Fibroblast of lung (primary cell): ENCODE data around the gene PAK3. TPM values are rescaled to one million over a fixed set of nuclear protein-coding genes. Genes with fewer than 3 reads are reported as not detected.

Experiments
- DNase-seq, 2 donors: peaks; one replicate each; pipeline versions ENCODE4 v3.0.0 to v3.0.0-alpha.2; 2010; ENCODE audit warnings: low read depth in 2 of 2
- H2AFZ ChIP-seq: 2 replicates; pipeline ENCODE4 v1.5.1; 2012; ENCODE audit warnings: low read length, control low read depth, inconsistent platforms
- H3K27ac ChIP-seq: 2 replicates; pipeline ENCODE4 v1.5.1; 2011; ENCODE audit warnings: low read length, control low read depth; ENCODE audit not compliant: insufficient read depth
- H3K27me3 ChIP-seq: 2 replicates; pipeline ENCODE4 v1.5.1; 2011; ENCODE audit warnings: mild to moderate bottlenecking, low read length; ENCODE audit not compliant: control insufficient read depth, insufficient read depth
- H3K36me3 ChIP-seq: 2 replicates; pipeline ENCODE4 v1.5.1; 2011; ENCODE audit warnings: low read length; ENCODE audit not compliant: control insufficient read depth, insufficient read depth
- H3K4me1 ChIP-seq: 2 replicates; pipeline ENCODE4 v1.5.1; 2011; ENCODE audit warnings: low read length; ENCODE audit not compliant: control insufficient read depth, insufficient read depth; ENCODE audit errors: extremely low read depth
- H3K4me2 ChIP-seq: 2 replicates; pipeline ENCODE4 v1.5.1; 2011; ENCODE audit warnings: low read length, control low read depth; ENCODE audit not compliant: insufficient read depth; ENCODE audit errors: extremely low read depth
- H3K4me3 ChIP-seq, 4 experiments: fragments of 200-600 bp in 1 of 4; sonication (generic) in 1 of 4; replicated peaks in 1 of 4; 2 replicates each; pipeline ENCODE4 v1.5.1; 2011 to 2016; ENCODE audit warnings: low read length in 4 of 4, low read depth in 3 of 4, mild to moderate bottlenecking in 3 of 4, control low read depth in 2 of 4, inconsistent platforms in 1 of 4, mixed read lengths in 1 of 4; ENCODE audit not compliant: insufficient read depth in 1 of 4; ENCODE audit errors: control extremely low read depth in 1 of 4
- H3K79me2 ChIP-seq: 2 replicates; pipeline ENCODE4 v1.5.1; 2012; ENCODE audit warnings: mild to moderate bottlenecking, low read length, inconsistent platforms; ENCODE audit not compliant: control insufficient read depth, insufficient read depth
- H3K9ac ChIP-seq: 2 replicates; pipeline ENCODE4 v1.5.1; 2011; ENCODE audit warnings: mild to moderate bottlenecking, low read length, control low read depth; ENCODE audit not compliant: insufficient read depth
- H3K9me3 ChIP-seq: 2 replicates; pipeline ENCODE4 v1.5.1; 2012; ENCODE audit warnings: low read depth, low read length; ENCODE audit not compliant: control insufficient read depth, insufficient read depth
- H4K20me1 ChIP-seq: 2 replicates; pipeline ENCODE4 v1.5.1; 2011; ENCODE audit warnings: low read length; ENCODE audit not compliant: control insufficient read depth, insufficient read depth; ENCODE audit errors: extremely low read depth
- EZH2 ChIP-seq: IDR thresholded peaks from 2 replicates; pipeline ENCODE4 v1.5.1; 2012; ENCODE audit warnings: low read length, control low read depth, mild to moderate bottlenecking; ENCODE audit errors: missing control alignments
- polyA minus RNA-seq: library from RNA; depleted of rRNA, polyadenylated mRNA; stranded (reverse); fragments of >200 nt; gene quantifications from 2 replicates; pipeline ENCODE4 v1.2.3, GENCODE V29; 2011; ENCODE audit warnings: low replicate concordance
- polyA plus RNA-seq, 2 donors: library from polyadenylated mRNA; depleted of rRNA in 1 of 2; stranded (reverse) in 1 of 2; unstranded in 1 of 2; fragments of >200 nt; gene quantifications; 2 replicates each; pipeline ENCODE4 v1.2.1, GENCODE V29; 2011 to 2012; ENCODE audit warnings: missing spikeins in 1 of 2
- total RNA-seq: library from RNA; depleted of rRNA; stranded (reverse); fragments of >200 nt; gene quantifications from 2 replicates; pipeline ENCODE4 v1.2.1, GENCODE V29; 2014
- TF ChIP-seq, protein P1 (sequence below), 2 donors: IDR thresholded peaks in 1 of 2; conservative IDR thresholded peaks in 1 of 2; 1 replicate in 1 of 2; 2 replicates in 1 of 2; pipeline ENCODE4 v1.5.1; 2011 to 2012; ENCODE audit warnings: low read length in 2 of 2, control low read depth in 1 of 2, inconsistent platforms in 1 of 2, low read depth in 1 of 2, mild to moderate bottlenecking in 1 of 2

Gene PAK3
- total RNA-seq (1.3 and 2.0 TPM in 2 replicates), polyA plus RNA-seq (0.19 and 1.2 TPM in 2 replicates), polyA minus RNA-seq (0.56 and 1.3 TPM in 2 replicates)
- 0.09 and 1.1 TPM in 2 replicates for polyA plus RNA-seq (2012)

GRCh38 chrX:111095974-111096895 lies at the start of gene PAK3:
PAK3 (plus strand) TSS chrX:111096191; CDS start chrX:111123104, 26,913 bp downstream.
- Histone ChIP-seq H3K9ac (peak within 1 kb of the TSS; percentile 46), H3K27ac (peak within 1 kb of the TSS; percentile 43), H3K79me2 (no peaks in the 10 kb centered on the region), H4K20me1 (no peaks in the 10 kb centered on the region), H2AFZ (peak within 1 kb of the TSS; percentile 53), H3K4me3 (peak within 1 kb of the TSS; percentile 50 to 67 (median 58)), H3K27me3 (no peaks in the 10 kb centered on the region), H3K9me3 (no peaks in the 10 kb centered on the region), H3K36me3 (no peaks in the 10 kb centered on the region), H3K4me2 (peak within 1 kb of the TSS; percentile 80), H3K4me1 (no peaks in the 10 kb centered on the region)
- TF ChIP-seq EZH2 = no peak
- TF ChIP-seq, protein P1, sequence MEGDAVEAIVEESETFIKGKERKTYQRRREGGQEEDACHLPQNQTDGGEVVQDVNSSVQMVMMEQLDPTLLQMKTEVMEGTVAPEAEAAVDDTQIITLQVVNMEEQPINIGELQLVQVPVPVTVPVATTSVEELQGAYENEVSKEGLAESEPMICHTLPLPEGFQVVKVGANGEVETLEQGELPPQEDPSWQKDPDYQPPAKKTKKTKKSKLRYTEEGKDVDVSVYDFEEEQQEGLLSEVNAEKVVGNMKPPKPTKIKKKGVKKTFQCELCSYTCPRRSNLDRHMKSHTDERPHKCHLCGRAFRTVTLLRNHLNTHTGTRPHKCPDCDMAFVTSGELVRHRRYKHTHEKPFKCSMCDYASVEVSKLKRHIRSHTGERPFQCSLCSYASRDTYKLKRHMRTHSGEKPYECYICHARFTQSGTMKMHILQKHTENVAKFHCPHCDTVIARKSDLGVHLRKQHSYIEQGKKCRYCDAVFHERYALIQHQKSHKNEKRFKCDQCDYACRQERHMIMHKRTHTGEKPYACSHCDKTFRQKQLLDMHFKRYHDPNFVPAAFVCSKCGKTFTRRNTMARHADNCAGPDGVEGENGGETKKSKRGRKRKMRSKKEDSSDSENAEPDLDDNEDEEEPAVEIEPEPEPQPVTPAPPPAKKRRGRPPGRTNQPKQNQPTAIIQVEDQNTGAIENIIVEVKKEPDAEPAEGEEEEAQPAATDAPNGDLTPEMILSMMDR (conservative IDR thresholded peaks at IDR 0.05 in 1 of 2, IDR thresholded peaks at IDR 0.05 in 1 of 2; ENCODE audit: low read depth in 1 of 2, low read length in 2 of 2) = no peak
- DNase-seq = peak; percentile 33 to 91

DNA sequence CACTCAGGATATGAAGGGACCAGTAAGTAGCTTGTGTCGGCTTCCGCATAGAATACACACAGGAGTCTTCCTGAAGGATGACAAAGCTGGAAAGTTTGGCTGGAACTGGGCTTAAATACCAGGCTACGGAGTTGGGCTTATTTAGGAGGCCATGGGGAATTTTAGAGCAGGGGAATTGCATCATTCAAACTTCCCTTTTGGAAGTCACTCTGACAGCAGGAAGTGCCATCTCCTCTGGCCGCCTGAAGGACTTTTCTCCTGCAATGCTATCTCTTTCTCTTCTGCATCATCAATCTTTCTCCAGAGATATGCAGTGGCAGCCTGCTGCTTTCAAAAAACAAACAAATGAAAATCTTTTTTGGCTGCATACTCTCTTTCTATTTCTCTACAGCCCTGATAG lies 48.4 kb upstream of the PAK3 start:
- Histone ChIP-seq H2AFZ (no peak overlapping the region), H3K9me3 (no peaks in the 10 kb centered on the region), H3K4me2 (no peak overlapping the region), H3K36me3 (no peaks in the 10 kb centered on the region), H4K20me1 (no peaks in the 10 kb centered on the region), H3K27ac (no peak overlapping the region), H3K9ac (no peak overlapping the region), H3K79me2 (no peaks in the 10 kb centered on the region), H3K4me1 (no peaks in the 10 kb centered on the region), H3K27me3 (no peaks in the 10 kb centered on the region), H3K4me3 (no peak overlapping the region)
- TF ChIP-seq, protein P1 (conservative IDR thresholded peaks at IDR 0.05 in 1 of 2, IDR thresholded peaks at IDR 0.05 in 1 of 2; ENCODE audit: low read depth in 1 of 2, low read length in 2 of 2) = no peak
- TF ChIP-seq EZH2 = no peak
- no peak for DNase-seq

GRCh38 chrX:111052478-111052877 lies 43.5 kb upstream of the PAK3 start:
- H3K79me2 ChIP-seq = no peaks in the 10 kb centered on the region
- H2AFZ ChIP-seq = no peak overlapping the region
- H3K4me1 ChIP-seq = no peaks in the 10 kb centered on the region
- peak in 1 of 2 donors; percentile 31 for DNase-seq
- no peaks in the 10 kb centered on the region for H3K36me3 ChIP-seq
- no peak overlapping the region for H3K27ac ChIP-seq
- H3K9ac ChIP-seq = no peak overlapping the region
- TF ChIP-seq EZH2 = no peak
- TF ChIP-seq, protein P1 (conservative IDR thresholded peaks at IDR 0.05 in 1 of 2, IDR thresholded peaks at IDR 0.05 in 1 of 2; ENCODE audit: low read depth in 1 of 2, low read length in 2 of 2) = no peak
- H3K4me3 ChIP-seq = no peak overlapping the region
- H4K20me1 ChIP-seq = no peaks in the 10 kb centered on the region
- H3K9me3 ChIP-seq = no peaks in the 10 kb centered on the region
- no peaks in the 10 kb centered on the region for H3K27me3 ChIP-seq
- no peak overlapping the region for H3K4me2 ChIP-seq
